GM12875 (cell line): ENCODE results near the gene SLC12A2.

Experiments
- H3K4me3 ChIP-seq: one replicate; pipeline ENCODE4 v1.5.1; 2011; ENCODE audit warnings: low read depth, low read length, control low read depth
- TF ChIP-seq, protein P1 (sequence below): IDR thresholded peaks from 2 replicates; pipeline ENCODE4 v1.5.1; 2011; ENCODE audit warnings: low read depth, mild to moderate bottlenecking, control low read depth, inconsistent platforms, low read length, moderate library complexity, borderline replicate concordance; ENCODE audit not compliant: insufficient read depth

The SLC12A2 gene

DNA sequence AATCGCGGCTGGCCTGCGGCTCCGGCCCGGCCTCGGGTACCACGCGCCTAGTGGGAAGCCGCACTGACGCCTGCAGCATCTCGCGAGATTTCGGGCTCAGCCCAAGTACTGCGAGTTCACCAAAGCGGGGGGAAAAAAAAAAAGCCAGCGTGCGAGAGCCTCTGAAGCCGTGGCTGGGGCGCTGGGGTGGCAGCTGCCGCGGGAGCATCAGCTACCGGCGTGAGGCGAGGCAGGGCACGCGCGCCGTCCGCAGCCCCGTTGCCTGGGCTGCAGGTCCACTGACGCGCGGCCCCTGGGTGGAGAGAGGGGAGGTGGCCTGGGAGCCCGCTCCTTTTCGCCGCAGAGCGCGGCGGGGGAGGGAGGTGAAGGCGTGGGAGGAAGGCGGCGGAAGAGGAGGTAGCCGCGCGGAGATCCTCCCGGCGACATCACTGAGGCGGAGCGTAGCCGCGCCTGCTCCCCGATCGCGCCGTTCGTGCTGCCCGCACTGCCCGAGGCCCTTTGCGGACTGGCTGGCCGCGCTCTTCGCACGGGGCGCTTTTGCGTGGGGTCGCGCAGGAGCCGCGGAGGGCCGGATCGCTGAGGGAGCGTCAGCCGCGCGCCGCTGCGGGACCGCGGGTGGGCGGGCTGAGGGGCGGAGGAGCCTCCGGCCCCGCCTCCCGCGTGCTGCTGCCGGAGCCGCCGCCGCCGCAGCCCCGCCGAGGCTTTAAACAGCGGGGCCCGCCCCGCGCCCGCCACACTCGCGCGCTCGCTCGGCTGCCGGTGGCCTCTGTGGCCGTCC, at the start of gene SLC12A2:
SLC12A2 (plus strand) TSS at position 734 of the 778 bp plus-strand sequence. CDS start 189 bp downstream, outside the sequence.
- H3K4me3 ChIP-seq: peak within 1 kb of the TSS; percentile 96
- TF ChIP-seq, protein P1, sequence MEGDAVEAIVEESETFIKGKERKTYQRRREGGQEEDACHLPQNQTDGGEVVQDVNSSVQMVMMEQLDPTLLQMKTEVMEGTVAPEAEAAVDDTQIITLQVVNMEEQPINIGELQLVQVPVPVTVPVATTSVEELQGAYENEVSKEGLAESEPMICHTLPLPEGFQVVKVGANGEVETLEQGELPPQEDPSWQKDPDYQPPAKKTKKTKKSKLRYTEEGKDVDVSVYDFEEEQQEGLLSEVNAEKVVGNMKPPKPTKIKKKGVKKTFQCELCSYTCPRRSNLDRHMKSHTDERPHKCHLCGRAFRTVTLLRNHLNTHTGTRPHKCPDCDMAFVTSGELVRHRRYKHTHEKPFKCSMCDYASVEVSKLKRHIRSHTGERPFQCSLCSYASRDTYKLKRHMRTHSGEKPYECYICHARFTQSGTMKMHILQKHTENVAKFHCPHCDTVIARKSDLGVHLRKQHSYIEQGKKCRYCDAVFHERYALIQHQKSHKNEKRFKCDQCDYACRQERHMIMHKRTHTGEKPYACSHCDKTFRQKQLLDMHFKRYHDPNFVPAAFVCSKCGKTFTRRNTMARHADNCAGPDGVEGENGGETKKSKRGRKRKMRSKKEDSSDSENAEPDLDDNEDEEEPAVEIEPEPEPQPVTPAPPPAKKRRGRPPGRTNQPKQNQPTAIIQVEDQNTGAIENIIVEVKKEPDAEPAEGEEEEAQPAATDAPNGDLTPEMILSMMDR: no peak

DNA sequence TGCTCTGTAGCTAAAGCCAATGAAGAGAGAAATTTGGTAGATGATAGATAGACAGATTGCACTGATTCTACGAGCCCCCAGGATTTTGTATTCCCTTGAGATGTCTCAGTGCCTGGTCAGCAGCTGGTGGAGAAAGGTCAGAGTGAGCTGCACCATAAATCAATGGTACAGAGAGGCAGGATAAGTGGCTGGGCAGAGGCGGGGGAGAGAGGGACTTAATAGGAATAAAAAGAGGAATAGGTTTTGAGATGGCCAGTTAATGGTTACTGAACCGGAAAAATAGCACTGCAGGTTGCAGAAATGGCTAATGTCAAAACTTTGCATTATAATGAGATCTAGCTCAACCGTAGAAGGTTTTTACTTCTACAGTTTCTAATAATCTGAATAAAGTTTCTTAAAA, 47.9 kb upstream of the SLC12A2 start:
- TF ChIP-seq, protein P1: no peak
- no peak overlapping the region for H3K4me3 ChIP-seq

DNA sequence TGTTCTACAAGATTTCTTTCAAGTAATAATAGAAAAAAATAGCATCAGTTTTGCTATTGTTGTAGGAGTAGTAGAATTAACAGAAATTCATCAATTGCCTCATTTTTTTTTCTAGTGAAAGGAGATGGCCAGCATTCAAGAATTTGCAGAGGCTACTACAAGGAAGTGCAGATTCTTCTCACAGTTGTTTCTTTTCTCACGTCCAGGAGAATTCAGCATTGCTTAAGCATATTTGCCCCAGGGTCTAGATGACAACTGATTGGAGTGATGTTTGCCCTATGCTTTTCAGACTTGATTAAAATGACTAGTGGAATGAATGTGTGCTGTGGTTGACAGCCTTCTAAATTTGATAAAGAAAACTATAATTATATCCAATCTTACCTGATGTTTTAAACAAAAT, 46.6 kb upstream of the SLC12A2 start:
- H3K4me3 ChIP-seq: no peak overlapping the region
- TF ChIP-seq, protein P1: no peak

DNA sequence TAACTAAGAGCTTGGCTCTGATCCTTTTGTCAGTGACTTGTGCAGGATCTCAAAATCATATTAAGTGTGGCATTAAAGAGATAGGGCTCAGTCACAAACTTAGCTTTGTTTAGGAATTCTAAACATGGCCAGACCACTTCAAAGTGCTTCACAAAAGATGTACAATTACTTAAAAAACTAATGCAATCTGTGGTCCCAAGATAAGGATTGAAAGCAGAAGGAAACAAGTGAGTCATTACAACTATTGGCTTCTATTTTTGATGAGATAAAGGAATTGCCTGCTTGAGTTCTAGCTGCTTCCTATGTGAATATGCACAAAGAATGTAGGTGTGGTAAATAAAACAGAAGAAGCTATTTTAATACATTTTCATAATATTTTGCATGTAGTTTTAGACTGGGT, 44.9 kb upstream of the SLC12A2 start:
- TF ChIP-seq, protein P1: no peak

DNA sequence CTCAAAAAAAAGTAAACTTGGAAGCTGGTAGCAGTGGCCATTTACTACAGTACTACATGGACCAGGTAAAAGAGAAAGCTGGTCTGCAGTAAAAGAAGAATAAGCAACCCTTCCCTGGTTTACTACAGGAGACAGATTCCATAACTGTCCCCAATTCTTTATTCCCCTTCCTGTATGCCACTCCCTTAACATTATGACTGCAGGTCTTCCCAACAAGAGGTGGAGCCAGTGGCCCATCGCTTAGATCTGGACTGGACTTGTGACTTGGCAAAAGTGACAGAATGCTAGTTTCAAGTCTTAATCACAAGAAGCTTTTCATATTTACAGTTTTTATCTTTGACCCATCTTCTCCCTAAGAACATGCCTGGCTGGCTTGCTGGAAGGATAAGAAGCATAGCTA, 42.6 kb upstream of the SLC12A2 start:
- TF ChIP-seq, protein P1: no peak
- H3K4me3 ChIP-seq: no peak overlapping the region

More for the DNA sequence above, 44.9 kb upstream of the SLC12A2 start:
- H3K4me3 ChIP-seq: no peak overlapping the region

DNA sequence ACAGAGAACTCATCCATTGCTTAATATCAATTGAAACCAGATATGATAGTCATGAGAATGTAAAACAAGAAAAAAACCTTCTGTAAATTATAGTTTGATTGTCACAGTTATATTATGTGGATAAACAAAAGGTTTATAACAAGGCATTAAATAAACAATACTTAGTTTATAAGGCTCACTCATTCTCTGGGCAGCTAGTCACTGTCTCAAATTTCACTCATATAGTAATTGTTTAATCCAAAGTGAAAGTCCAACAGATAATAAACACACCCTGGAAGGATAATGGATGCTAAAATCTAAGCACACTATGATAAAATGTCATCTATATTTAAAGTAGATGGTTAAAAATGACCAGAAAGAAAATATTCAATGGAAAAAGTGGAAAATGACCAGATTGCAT, 30.8 kb upstream of the SLC12A2 start:
- TF ChIP-seq, protein P1: no peak
- no peak overlapping the region for H3K4me3 ChIP-seq

DNA sequence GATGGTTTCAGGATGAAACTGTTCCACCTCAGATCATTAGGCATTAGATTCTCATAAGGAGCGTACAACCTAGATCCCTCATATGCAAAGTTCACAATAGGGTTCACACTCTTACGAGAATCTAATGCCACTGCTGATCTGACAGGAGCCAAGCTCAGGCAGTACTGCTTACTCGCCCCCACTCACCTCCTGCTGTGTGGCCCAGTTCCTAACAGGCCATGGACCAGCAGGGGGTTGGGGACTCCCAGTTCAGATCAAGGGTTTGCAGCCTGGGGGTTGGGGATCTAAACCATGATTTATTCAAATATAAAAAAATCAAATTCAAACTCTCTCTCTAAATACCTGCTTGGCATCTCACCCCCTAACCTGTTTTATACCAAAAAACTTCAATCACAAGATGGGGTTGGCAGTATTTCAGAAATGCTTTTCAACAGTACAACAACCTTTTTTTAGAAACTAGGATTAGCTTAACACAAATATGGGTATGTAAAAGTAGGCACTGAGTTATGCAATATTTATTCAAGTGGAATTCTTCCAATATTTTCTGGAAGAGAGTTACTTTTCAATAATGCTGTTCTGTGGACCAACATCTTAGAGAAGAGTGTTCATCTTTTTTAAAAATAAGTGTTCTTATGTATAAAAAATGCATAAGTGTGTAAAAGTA, 30.1 kb upstream of the SLC12A2 start:
- TF ChIP-seq, protein P1: no peak

More for the DNA sequence above, 30.1 kb upstream of the SLC12A2 start:
- no peak overlapping the region for H3K4me3 ChIP-seq
